H1 (cell line): ENCODE measurements around the gene CDK5. TPM values are rescaled to one million over a fixed set of nuclear protein-coding genes. Genes with fewer than 3 reads are reported as not detected.

ENCODE experiments used
- BRCA1 ChIP-seq: IDR thresholded peaks from 2 replicates; pipeline ENCODE4 v1.6.1; 2012; ENCODE audit warnings: low read depth, low read length, improper control_type of control experiment
- CHD7 ChIP-seq: fragments of 300-600 bp; sonication (generic); IDR thresholded peaks from 2 replicates; pipeline ENCODE4 v1.7.1; 2012; ENCODE audit warnings: low read length, moderate library complexity, mild to moderate bottlenecking, inconsistent platforms; ENCODE audit not compliant: insufficient replicate concordance
- MAFK ChIP-seq: IDR thresholded peaks from 2 replicates; pipeline ENCODE4 v1.6.1; 2012; ENCODE audit warnings: low read depth, mild to moderate bottlenecking, improper control_type of control experiment, low read length
- RAD21 ChIP-seq, 2 experiments: IDR thresholded peaks in 1 of 2; conservative IDR thresholded peaks in 1 of 2; 2 replicates each; pipeline ENCODE4 v1.6.1; 2011; ENCODE audit warnings: low read depth in 2 of 2, low read length in 2 of 2, improper control_type of control experiment in 1 of 2, inconsistent platforms in 1 of 2, mild to moderate bottlenecking in 1 of 2, moderate library complexity in 1 of 2
- YY1 ChIP-seq: IDR thresholded peaks from 2 replicates; pipeline ENCODE4 v1.6.1; 2011; ENCODE audit warnings: low read depth, mild to moderate bottlenecking, low read length
- polyA plus RNA-seq, 7 experiments: library from polyadenylated mRNA; depleted of rRNA in 3 of 7; stranded (reverse) in 5 of 7; unstranded in 2 of 7; fragments of >200 nt in 5 of 7; fragments of 200-250 nt in 2 of 7; gene quantifications; 1 replicate in 5 of 7; 2 replicates in 1 of 7; 4 replicates in 1 of 7; pipeline versions ENCODE4 v1.2.1 to v1.2.3, GENCODE V29; 2011 to 2013; ENCODE audit warnings: missing spikeins in 2 of 7, mixed read lengths in 2 of 7
- total RNA-seq: library from RNA; stranded (reverse); fragmentation: NEBNext Ultra II Directional; extraction: Animal tissue kit (Norgen Biotek cat#: 25700); gene quantifications from 2 replicates; pipeline ENCODE4 v1.2.1, GENCODE V29; 2021

Gene CDK5
- total and polyA plus RNA-seq, 2 of the 8 experiments (the other 6 are each of a cell fraction or from before 2014, with no cell fraction given), result 22.8 to 37.2 TPM

DNA sequence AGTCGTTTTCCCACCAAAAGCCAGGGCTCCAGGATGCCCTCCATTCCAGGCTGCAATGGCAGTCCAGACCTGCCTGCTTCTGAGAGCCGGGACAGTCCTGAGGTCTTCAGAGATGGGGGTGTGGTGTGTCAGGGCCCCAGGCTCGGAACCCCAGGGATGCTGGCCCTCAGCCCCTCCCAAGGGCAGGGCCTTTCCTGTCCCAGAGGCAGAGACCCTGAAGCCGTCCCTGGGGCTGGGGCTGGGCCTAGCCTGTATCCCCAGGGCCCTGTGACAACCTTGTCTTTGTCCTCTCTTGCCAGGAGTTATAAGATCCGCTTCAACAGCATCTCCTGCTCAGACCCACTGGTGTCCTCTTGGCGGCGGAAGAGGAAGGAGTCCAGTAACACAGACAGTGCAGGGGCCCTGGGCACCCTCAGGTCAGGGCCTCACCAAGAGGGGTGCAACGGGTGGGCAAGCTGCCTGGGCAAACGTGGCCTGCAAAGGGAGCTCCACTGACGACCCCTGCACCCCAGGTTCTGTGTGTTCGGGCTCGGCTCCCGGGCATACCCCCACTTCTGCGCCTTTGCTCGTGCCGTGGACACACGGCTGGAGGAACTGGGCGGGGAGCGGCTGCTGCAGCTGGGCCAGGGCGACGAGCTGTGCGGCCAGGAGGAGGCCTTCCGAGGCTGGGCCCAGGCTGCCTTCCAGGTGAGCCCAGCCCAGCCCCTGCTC lies 51.0 kb downstream of the CDK5 start (continued):
- no peak for TF ChIP-seq CHD7
- TF ChIP-seq BRCA1, result no peak
- no peak for TF ChIP-seq MAFK
- no peak for TF ChIP-seq RAD21 (IDR thresholded peaks at IDR 0.05 in 1 of 2, conservative IDR thresholded peaks at IDR 0.05 in 1 of 2; ENCODE audit: low read depth in 2 of 2, low read length in 2 of 2)
- TF ChIP-seq YY1, result no peak
